ENCODE results near the gene XPO5.

Gene XPO5

GRCh38 chr6:43477235-43478007 is 98.4 kb downstream of the XPO5 start, which contains the start of gene TJAP1:
TJAP1 (plus strand) TSS chr6:43477570; CDS start chr6:43499002, 21,432 bp downstream.
- H3K4me3 ChIP-seq (IDR thresholded peaks at IDR 0.05; ENCODE audit: insufficient read depth, low read depth, low read length), result no peak within 1 kb of the TSS
- H3K4me2 ChIP-seq, result peak within 1 kb of the TSS; percentile 86
- H3K36me3 ChIP-seq (ENCODE audit: insufficient read depth), result no peaks in the 10 kb centered on the region
- no peak for TF ChIP-seq CTCF (conservative IDR thresholded peaks at IDR 0.05; ENCODE audit: low read depth, low read length)
- peak within 1 kb of the TSS; percentile 94 for H2AFZ ChIP-seq (ENCODE audit: low read depth)
- no peaks in the 10 kb centered on the region for H4K20me1 ChIP-seq (ENCODE audit: insufficient read depth)
- H3K27ac ChIP-seq, result peak within 1 kb of the TSS; percentile 43
- H3K9ac ChIP-seq, result peak within 1 kb of the TSS; percentile 82
- peaks cover 26% of the 10 kb centered on the region for H3K4me1 ChIP-seq (ENCODE audit: low read depth, poor library complexity, severe bottlenecking)
- H3K27me3 ChIP-seq (ENCODE audit: insufficient read depth, low read depth), result no peaks in the 10 kb centered on the region
- H3K79me2 ChIP-seq (ENCODE audit: insufficient read depth, low read depth), result peaks cover 11% of the 10 kb centered on the region

- Histone ChIP-seq H3K4me3 (IDR thresholded peaks at IDR 0.05; ENCODE audit: insufficient read depth, low read depth, low read length) (no peak overlapping the region), H3K27me3 (ENCODE audit: insufficient read depth, low read depth) (no peaks in the 10 kb centered on the region), H3K4me2 (peak overlapping the region; percentile 86), H3K27ac (no peak overlapping the region; the same call in 1 of the 2 replicates), H2AFZ (ENCODE audit: low read depth) (peak overlapping the region; percentile 94), H3K4me1 (ENCODE audit: low read depth, poor library complexity, severe bottlenecking) (peaks cover 26% of the 10 kb centered on the region), H3K9ac (0 out of 2 replicates have a peak overlapping the region, but pooled peaks have one; percentile 82), H3K79me2 (ENCODE audit: insufficient read depth, low read depth) (peaks cover 11% of the 10 kb centered on the region), H3K36me3 (ENCODE audit: insufficient read depth) (no peaks in the 10 kb centered on the region), H4K20me1 (ENCODE audit: insufficient read depth) (no peaks in the 10 kb centered on the region)
- no peak for TF ChIP-seq CTCF (conservative IDR thresholded peaks at IDR 0.05; ENCODE audit: low read depth, low read length)
Observed at GRCh38 chr6:43476746-43477145, 99.1 kb downstream of the XPO5 start.

- Histone ChIP-seq H3K4me1 (ENCODE audit: low read depth, poor library complexity, severe bottlenecking) (peaks cover 18% of the 10 kb centered on the region), H3K4me2 (no peak overlapping the region), H2AFZ (ENCODE audit: low read depth) (no peak overlapping the region), H3K27ac (no peak overlapping the region), H4K20me1 (ENCODE audit: insufficient read depth) (no peaks in the 10 kb centered on the region), H3K9ac (no peak overlapping the region), H3K36me3 (ENCODE audit: insufficient read depth) (no peaks in the 10 kb centered on the region), H3K27me3 (ENCODE audit: insufficient read depth, low read depth) (no peaks in the 10 kb centered on the region), H3K79me2 (ENCODE audit: insufficient read depth, low read depth) (peaks cover 11% of the 10 kb centered on the region), H3K4me3 (IDR thresholded peaks at IDR 0.05; ENCODE audit: insufficient read depth, low read depth, low read length) (no peak overlapping the region)
- TF ChIP-seq CTCF (conservative IDR thresholded peaks at IDR 0.05; ENCODE audit: low read depth, low read length), result no peak
Observed at GRCh38 chr6:43475516-43475915, 100.3 kb downstream of the XPO5 start.

GRCh38 chr6:43472515-43472914 is 103.3 kb downstream of the XPO5 start:
- peaks cover 6% of the 10 kb centered on the region for H3K4me1 ChIP-seq (ENCODE audit: low read depth, poor library complexity, severe bottlenecking)
- H3K9ac ChIP-seq, result no peak overlapping the region
- no peak overlapping the region for H3K4me3 ChIP-seq (IDR thresholded peaks at IDR 0.05; ENCODE audit: insufficient read depth, low read depth, low read length)
- no peak overlapping the region for H3K27ac ChIP-seq
- H3K36me3 ChIP-seq (ENCODE audit: insufficient read depth), result no peaks in the 10 kb centered on the region
- TF ChIP-seq CTCF (conservative IDR thresholded peaks at IDR 0.05; ENCODE audit: low read depth, low read length), result no peak
- H3K4me2 ChIP-seq, result no peak overlapping the region
- no peak overlapping the region for H2AFZ ChIP-seq (ENCODE audit: low read depth)
- no peaks in the 10 kb centered on the region for H3K27me3 ChIP-seq (ENCODE audit: insufficient read depth, low read depth)
- H3K79me2 ChIP-seq (ENCODE audit: insufficient read depth, low read depth), result no peaks in the 10 kb centered on the region
- H4K20me1 ChIP-seq (ENCODE audit: insufficient read depth), result no peaks in the 10 kb centered on the region
